PC-3 (cell line): ENCODE measurements around the gene MPZL3.

ENCODE experiments used
- EZH2 ChIP-seq: fragments of 300-600 bp; sonication (generic); IDR thresholded peaks from one replicate; pipeline ENCODE4 v1.6.1; 2017; ENCODE audit warnings: antibody characterized with exemption, mild to moderate bottlenecking, low read length; ENCODE audit not compliant: unreplicated experiment
- TF ChIP-seq, protein P1 (sequence below): fragments of 300-600 bp; sonication (generic); conservative IDR thresholded peaks from 2 replicates; pipeline ENCODE4 v1.5.1; 2017; ENCODE audit warnings: antibody characterized with exemption, low read depth, mild to moderate bottlenecking, low read length

DNA sequence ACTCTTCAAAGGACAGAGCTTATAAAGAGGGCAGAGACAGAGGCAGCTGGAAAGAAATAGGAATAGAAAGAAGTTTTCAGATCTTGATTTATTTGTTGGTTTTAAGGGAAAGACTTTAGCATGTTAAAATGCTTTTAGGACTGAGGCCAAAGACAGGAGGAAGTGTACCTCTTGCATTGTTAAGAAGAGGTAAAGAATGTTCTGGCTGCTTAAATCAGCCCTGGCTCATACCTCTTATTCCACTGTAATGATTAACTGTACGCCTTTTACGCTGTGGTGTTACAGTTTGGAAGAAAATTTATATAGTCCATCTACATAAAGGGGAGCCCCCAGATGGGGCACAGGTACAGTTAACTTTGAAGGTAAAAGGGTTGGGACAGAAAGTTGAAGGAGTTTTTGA is 22.0 kb upstream of the MPZL3 start:
- TF ChIP-seq, protein P1, sequence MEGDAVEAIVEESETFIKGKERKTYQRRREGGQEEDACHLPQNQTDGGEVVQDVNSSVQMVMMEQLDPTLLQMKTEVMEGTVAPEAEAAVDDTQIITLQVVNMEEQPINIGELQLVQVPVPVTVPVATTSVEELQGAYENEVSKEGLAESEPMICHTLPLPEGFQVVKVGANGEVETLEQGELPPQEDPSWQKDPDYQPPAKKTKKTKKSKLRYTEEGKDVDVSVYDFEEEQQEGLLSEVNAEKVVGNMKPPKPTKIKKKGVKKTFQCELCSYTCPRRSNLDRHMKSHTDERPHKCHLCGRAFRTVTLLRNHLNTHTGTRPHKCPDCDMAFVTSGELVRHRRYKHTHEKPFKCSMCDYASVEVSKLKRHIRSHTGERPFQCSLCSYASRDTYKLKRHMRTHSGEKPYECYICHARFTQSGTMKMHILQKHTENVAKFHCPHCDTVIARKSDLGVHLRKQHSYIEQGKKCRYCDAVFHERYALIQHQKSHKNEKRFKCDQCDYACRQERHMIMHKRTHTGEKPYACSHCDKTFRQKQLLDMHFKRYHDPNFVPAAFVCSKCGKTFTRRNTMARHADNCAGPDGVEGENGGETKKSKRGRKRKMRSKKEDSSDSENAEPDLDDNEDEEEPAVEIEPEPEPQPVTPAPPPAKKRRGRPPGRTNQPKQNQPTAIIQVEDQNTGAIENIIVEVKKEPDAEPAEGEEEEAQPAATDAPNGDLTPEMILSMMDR, result no peak
- TF ChIP-seq EZH2, result no peak
